ENCODE data around the gene JADE1. TPM values are rescaled to one million over a fixed set of nuclear protein-coding genes. Genes with fewer than 3 reads are reported as not detected.

The JADE1 gene
- 17.0 TPM in 2 replicates for polyA plus RNA-seq (2013)

- Histone ChIP-seq H2AK5ac (ENCODE audit: low read length) (no peak within 1 kb of the TSS), H2BK5ac (ENCODE audit: low read depth, low read length, poor library complexity) (peak within 1 kb of the TSS; percentile 74), H3K4me1 (ENCODE audit: control insufficient read depth in 1 of 2, insufficient read depth in 2 of 2, low read length in 2 of 2) (peaks cover 0 to 3% of the 10 kb centered on the region in 2 experiments), H3K9ac (ENCODE audit: low read length) (peak within 1 kb of the TSS; percentile 86), H3K4me2 (ENCODE audit: low read length) (peak within 1 kb of the TSS; percentile 88), H3K18ac (ENCODE audit: low read length) (peak within 1 kb of the TSS; percentile 64), H3K4ac (ENCODE audit: low read depth, low read length) (peak within 1 kb of the TSS; percentile 49), H3K9me3 (ENCODE audit: insufficient read depth, low read depth, low read length) (no peaks in the 10 kb centered on the region), H3K14ac (ENCODE audit: low read length) (peak within 1 kb of the TSS; percentile 81), H2BK120ac (ENCODE audit: insufficient read depth, low read length, poor library complexity) (peak within 1 kb of the TSS; percentile 79), H3K23ac (ENCODE audit: low read length) (no peak within 1 kb of the TSS), H2BK12ac (ENCODE audit: low read length) (peak within 1 kb of the TSS; percentile 19), H4K91ac (ENCODE audit: low read depth, low read length) (peak within 1 kb of the TSS; percentile 86), H3K79me2 (ENCODE audit: control insufficient read depth, insufficient read depth, low read length, poor library complexity) (peaks cover 9% of the 10 kb centered on the region), H3K79me1 (ENCODE audit: low read length) (peaks cover 24% of the 10 kb centered on the region), H4K8ac (ENCODE audit: low read depth, low read length) (peak within 1 kb of the TSS; percentile 77), H3K36me3 (ENCODE audit: control insufficient read depth in 1 of 2, insufficient read depth in 2 of 2, low read length in 2 of 2) (no peaks in the 10 kb centered on the region), H4K12ac (ENCODE audit: low read depth, low read length) (peak within 1 kb of the TSS; percentile 66), H3K27ac (ENCODE audit: low read depth, low read length) (peak within 1 kb of the TSS; percentile 81), H3K4me3 (ENCODE audit: low read depth, low read length) (peak within 1 kb of the TSS; percentile 83), H2AFZ (ENCODE audit: insufficient read depth, low read length, poor library complexity) (peak within 1 kb of the TSS; percentile 47), H3K27me3 (ENCODE audit: insufficient read depth, low read length) (no peaks in the 10 kb centered on the region)
- DNase-seq, result peak; percentile 81 to 89
- no CpG with 5 or more reads among the region's 91 CpGs for WGBS (ENCODE audit: extremely low coverage, insufficient coverage, insufficient read length)
Observed at GRCh38 chr4:128809477-128810330, at the start of gene JADE1. TSS of gene JADE1 (plus strand) at chr4:128809700. CDS start at chr4:128831759, 22,059 bp downstream.

GRCh38 chr4:128766781-128767180, 42.7 kb upstream of the JADE1 start:
- Histone ChIP-seq H3K9me3 (ENCODE audit: insufficient read depth, low read depth, low read length) (no peaks in the 10 kb centered on the region), H2AK5ac (ENCODE audit: low read length) (no peak overlapping the region), H3K4me3 (ENCODE audit: low read depth, low read length) (no peak overlapping the region), H3K79me2 (ENCODE audit: control insufficient read depth, insufficient read depth, low read length, poor library complexity) (no peaks in the 10 kb centered on the region), H3K4ac (ENCODE audit: low read depth, low read length) (no peak overlapping the region), H4K8ac (ENCODE audit: low read depth, low read length) (peak overlapping the region; percentile 28), H4K12ac (ENCODE audit: low read depth, low read length) (no peak overlapping the region), H3K79me1 (ENCODE audit: low read length) (no peaks in the 10 kb centered on the region), H2BK5ac (ENCODE audit: low read depth, low read length, poor library complexity) (no peak overlapping the region), H2BK12ac (ENCODE audit: low read length) (no peak overlapping the region), H3K18ac (ENCODE audit: low read length) (no peak overlapping the region), H3K4me1 (ENCODE audit: control insufficient read depth in 1 of 2, insufficient read depth in 2 of 2, low read length in 2 of 2) (peaks cover 0 to 4% of the 10 kb centered on the region in 2 experiments), H4K91ac (ENCODE audit: low read depth, low read length) (no peak overlapping the region), H2AFZ (ENCODE audit: insufficient read depth, low read length, poor library complexity) (no peak overlapping the region), H3K27me3 (ENCODE audit: insufficient read depth, low read length) (no peaks in the 10 kb centered on the region), H3K36me3 (ENCODE audit: control insufficient read depth in 1 of 2, insufficient read depth in 2 of 2, low read length in 2 of 2) (no peaks in the 10 kb centered on the region), H3K23ac (ENCODE audit: low read length) (no peak overlapping the region), H3K4me2 (ENCODE audit: low read length) (no peak overlapping the region), H3K14ac (ENCODE audit: low read length) (no peak overlapping the region), H2BK120ac (ENCODE audit: insufficient read depth, low read length, poor library complexity) (no peak overlapping the region), H3K27ac (ENCODE audit: low read depth, low read length) (no peak overlapping the region), H3K9ac (ENCODE audit: low read length) (no peak overlapping the region)
- no CpG with 5 or more reads among the region's 4 CpGs for WGBS (ENCODE audit: extremely low coverage, insufficient coverage, insufficient read length)
- no peak for DNase-seq

- WGBS (ENCODE audit: extremely low coverage, insufficient coverage, insufficient read length), result no CpG with 5 or more reads among the region's 7 CpGs
- Histone ChIP-seq H2BK5ac (ENCODE audit: low read depth, low read length, poor library complexity) (no peak overlapping the region), H3K36me3 (ENCODE audit: control insufficient read depth in 1 of 2, insufficient read depth in 2 of 2, low read length in 2 of 2) (no peaks in the 10 kb centered on the region), H3K4me3 (ENCODE audit: low read depth, low read length) (no peak overlapping the region), H2AK5ac (ENCODE audit: low read length) (no peak overlapping the region), H4K8ac (ENCODE audit: low read depth, low read length) (no peak overlapping the region), H2BK12ac (ENCODE audit: low read length) (no peak overlapping the region), H2AFZ (ENCODE audit: insufficient read depth, low read length, poor library complexity) (no peak overlapping the region), H4K12ac (ENCODE audit: low read depth, low read length) (no peak overlapping the region), H3K27ac (ENCODE audit: low read depth, low read length) (no peak overlapping the region), H4K91ac (ENCODE audit: low read depth, low read length) (no peak overlapping the region), H3K79me2 (ENCODE audit: control insufficient read depth, insufficient read depth, low read length, poor library complexity) (no peaks in the 10 kb centered on the region), H3K79me1 (ENCODE audit: low read length) (no peaks in the 10 kb centered on the region), H3K9ac (ENCODE audit: low read length) (no peak overlapping the region), H3K4me1 (ENCODE audit: control insufficient read depth in 1 of 2, insufficient read depth in 2 of 2, low read length in 2 of 2) (peaks cover 0 to 4% of the 10 kb centered on the region in 2 experiments), H3K9me3 (ENCODE audit: insufficient read depth, low read depth, low read length) (no peaks in the 10 kb centered on the region), H3K18ac (ENCODE audit: low read length) (no peak overlapping the region), H3K27me3 (ENCODE audit: insufficient read depth, low read length) (no peaks in the 10 kb centered on the region), H3K23ac (ENCODE audit: low read length) (no peak overlapping the region), H2BK120ac (ENCODE audit: insufficient read depth, low read length, poor library complexity) (no peak overlapping the region), H3K4ac (ENCODE audit: low read depth, low read length) (no peak overlapping the region), H3K14ac (ENCODE audit: low read length) (no peak overlapping the region), H3K4me2 (ENCODE audit: low read length) (no peak overlapping the region)
- peak; percentile 19 to 63 for DNase-seq
Observed at GRCh38 chr4:128768373-128768996, 41.0 kb upstream of the JADE1 start.

DNA sequence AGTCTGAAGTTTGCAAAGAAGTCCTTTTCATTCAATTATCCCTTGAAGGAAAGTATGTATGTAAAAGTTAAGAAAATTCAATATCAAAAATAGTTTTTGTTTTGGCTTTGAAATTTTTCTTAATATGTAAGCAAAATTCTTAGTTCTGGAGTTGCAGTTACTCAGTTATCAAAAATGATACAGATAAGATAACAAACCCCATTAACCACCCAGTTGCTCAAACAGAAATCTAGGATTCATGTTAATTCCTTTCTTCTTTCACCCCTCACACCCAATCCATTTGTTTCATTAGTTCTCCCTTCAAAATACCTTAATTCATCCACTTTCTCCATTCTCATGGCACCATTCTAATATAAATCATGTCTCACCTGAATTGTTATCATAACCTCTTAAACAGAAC, 40.5 kb upstream of the JADE1 start:
- no peak overlapping the region for H4K12ac ChIP-seq (ENCODE audit: low read depth, low read length)
- H3K27me3 ChIP-seq (ENCODE audit: insufficient read depth, low read length), result no peaks in the 10 kb centered on the region
- H2BK120ac ChIP-seq (ENCODE audit: insufficient read depth, low read length, poor library complexity), result no peak overlapping the region
- no peaks in the 10 kb centered on the region for H3K79me1 ChIP-seq (ENCODE audit: low read length)
- H3K4me1 ChIP-seq (ENCODE audit: control insufficient read depth in 1 of 2, insufficient read depth in 2 of 2, low read length in 2 of 2), result peaks cover 0 to 4% of the 10 kb centered on the region in 2 experiments
- H3K14ac ChIP-seq (ENCODE audit: low read length), result no peak overlapping the region
- no peak overlapping the region for H2BK12ac ChIP-seq (ENCODE audit: low read length)
- no peak overlapping the region for H3K18ac ChIP-seq (ENCODE audit: low read length)
- no peak overlapping the region for H3K4me3 ChIP-seq (ENCODE audit: low read depth, low read length)
- no peak overlapping the region for H3K9ac ChIP-seq (ENCODE audit: low read length)
- H3K9me3 ChIP-seq (ENCODE audit: insufficient read depth, low read depth, low read length), result no peaks in the 10 kb centered on the region
- no peak overlapping the region for H3K23ac ChIP-seq (ENCODE audit: low read length)
- H2BK5ac ChIP-seq (ENCODE audit: low read depth, low read length, poor library complexity), result no peak overlapping the region
- H4K91ac ChIP-seq (ENCODE audit: low read depth, low read length), result no peak overlapping the region
- H3K27ac ChIP-seq (ENCODE audit: low read depth, low read length), result no peak overlapping the region
- H2AK5ac ChIP-seq (ENCODE audit: low read length), result no peak overlapping the region
- H2AFZ ChIP-seq (ENCODE audit: insufficient read depth, low read length, poor library complexity), result no peak overlapping the region
- no peak overlapping the region for H3K4ac ChIP-seq (ENCODE audit: low read depth, low read length)
- H4K8ac ChIP-seq (ENCODE audit: low read depth, low read length), result no peak overlapping the region
- DNase-seq, result no peak
- no peak overlapping the region for H3K4me2 ChIP-seq (ENCODE audit: low read length)
- no peaks in the 10 kb centered on the region for H3K79me2 ChIP-seq (ENCODE audit: control insufficient read depth, insufficient read depth, low read length, poor library complexity)
- H3K36me3 ChIP-seq (ENCODE audit: control insufficient read depth in 1 of 2, insufficient read depth in 2 of 2, low read length in 2 of 2), result no peaks in the 10 kb centered on the region

Data from trophoblast cell (in vitro differentiated cells and primary cell).